Astrocyte of the hippocampus (primary cell): Measurements from ENCODE around the gene AKR1C4.
A peak's percentile ranks its signal among the peaks of the same experiment; 100 is the strongest.
"Not testable (repeated sequence)": the region's sequence is repeated elsewhere in the genome, so short reads cannot be mapped to it uniquely, and the experiment has no call there.

Experiments used
- DNase-seq: peaks from one replicate; pipeline ENCODE4 v3.0.0; 2011; ENCODE audit warnings: low read depth, low spot score

Gene AKR1C4

DNA sequence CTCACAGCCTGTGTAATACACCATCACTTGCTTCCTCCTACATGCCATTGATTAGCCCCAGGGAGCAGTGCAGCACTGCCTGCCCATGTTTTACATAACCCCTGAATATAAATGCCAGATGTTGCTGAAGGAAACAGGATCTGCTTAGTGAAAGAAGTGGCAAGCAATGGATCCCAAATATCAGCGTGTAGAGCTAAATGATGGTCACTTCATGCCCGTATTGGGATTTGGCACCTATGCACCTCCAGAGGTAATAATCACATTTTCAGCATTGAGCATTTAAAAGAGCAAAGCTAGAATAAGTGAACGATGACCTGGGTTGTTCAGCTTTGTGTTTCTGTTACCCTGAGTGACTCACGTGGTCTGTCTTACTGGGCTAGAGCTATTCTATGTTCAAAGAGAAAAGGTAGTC is at the start of gene AKR1C4:
TSS of gene AKR1C4 (plus strand) at position 136 of the 412 bp plus-strand sequence. CDS start at position 167, 31 bp downstream.
- DNase-seq: no peak

- no peak for DNase-seq
Measured at GRCh38 chr10:5146920-5147254, 49.8 kb upstream of the AKR1C4 start.

DNA sequence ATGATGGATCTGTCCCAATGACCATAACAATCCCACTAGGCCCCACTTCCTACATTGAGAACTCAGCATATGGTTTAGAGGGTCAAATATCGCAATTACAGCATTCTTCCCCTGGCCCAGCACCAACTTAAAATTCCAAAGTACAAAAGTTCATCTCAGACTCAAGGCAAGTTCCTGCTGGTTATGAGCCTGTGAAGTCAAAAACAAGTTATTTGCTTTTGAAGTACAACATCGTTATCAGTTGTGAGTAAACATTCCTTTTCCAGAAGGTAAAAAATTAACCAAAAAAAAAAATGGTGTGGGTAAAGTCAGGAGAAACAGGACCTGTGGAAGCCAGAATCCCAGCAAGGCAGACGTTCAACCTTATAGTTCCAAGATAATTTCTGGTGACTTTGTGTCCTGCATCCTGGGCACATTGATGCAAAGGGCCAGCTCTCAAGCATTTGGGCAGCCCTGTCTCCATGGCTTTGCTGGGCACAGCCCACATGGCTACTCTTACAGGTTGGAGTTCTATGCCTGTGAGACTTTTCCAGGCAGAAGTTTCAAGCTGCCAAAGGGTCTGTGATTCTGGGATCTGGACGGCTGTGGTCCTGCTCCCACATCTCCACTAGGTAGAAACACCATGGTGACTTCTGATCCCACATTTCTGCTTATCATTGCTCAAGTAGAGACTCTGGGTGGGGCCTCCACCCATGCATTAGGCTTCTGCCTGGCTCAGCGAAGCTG is 49.2 kb upstream of the AKR1C4 start:
- DNase-seq: no peak

GRCh38 chr10:5147981-5148677 is 48.5 kb upstream of the AKR1C4 start:
- no peak for DNase-seq

- DNase-seq: no peak
Measured at GRCh38 chr10:5148678-5149032, 48.0 kb upstream of the AKR1C4 start.

DNA sequence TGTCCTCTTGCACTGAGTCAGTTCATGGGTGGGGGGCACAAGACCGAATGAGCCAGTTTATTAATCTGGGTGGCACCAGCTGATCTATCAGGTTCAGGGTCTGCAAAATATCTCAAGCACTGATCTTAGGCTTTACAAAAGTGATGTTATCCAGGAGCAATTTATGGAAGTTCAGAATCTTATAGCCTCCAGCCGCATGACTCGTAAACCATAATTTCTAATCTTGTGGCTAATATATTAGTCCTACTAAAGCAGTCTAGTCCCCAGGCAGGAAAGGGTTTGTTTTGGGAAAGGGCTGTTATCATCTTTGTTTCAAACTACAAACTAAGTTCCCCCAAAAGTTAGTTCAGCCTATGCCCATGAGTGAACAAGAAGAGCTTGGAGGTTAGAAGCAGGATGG is 45.6 kb upstream of the AKR1C4 start:
- no peak for DNase-seq

DNA sequence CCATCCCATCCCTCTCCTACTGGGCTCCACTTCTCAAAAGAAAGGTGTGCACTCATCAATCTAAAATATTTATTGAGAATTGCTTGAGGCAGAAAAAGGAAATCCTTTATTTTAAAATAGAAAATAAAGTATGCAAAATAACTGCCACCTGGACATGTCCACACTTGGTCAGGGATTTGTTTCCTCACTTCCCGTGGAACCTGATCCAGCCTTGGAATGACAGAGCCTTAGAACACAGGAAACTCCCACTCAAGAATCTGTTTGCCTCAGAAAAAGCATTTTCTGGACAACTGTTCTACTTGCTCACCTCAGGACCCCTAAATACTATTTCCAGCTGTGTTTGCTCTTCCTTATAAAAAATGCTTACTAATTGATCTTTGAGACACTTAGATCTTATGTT is 40.7 kb upstream of the AKR1C4 start:
- DNase-seq: no peak

GRCh38 chr10:5157501-5157900 is 39.1 kb upstream of the AKR1C4 start:
- DNase-seq: no peak

GRCh38 chr10:5159126-5159525 is 37.5 kb upstream of the AKR1C4 start:
- no peak for DNase-seq

- DNase-seq: no peak
Measured at GRCh38 chr10:5163487-5163886, 33.1 kb upstream of the AKR1C4 start.

DNA sequence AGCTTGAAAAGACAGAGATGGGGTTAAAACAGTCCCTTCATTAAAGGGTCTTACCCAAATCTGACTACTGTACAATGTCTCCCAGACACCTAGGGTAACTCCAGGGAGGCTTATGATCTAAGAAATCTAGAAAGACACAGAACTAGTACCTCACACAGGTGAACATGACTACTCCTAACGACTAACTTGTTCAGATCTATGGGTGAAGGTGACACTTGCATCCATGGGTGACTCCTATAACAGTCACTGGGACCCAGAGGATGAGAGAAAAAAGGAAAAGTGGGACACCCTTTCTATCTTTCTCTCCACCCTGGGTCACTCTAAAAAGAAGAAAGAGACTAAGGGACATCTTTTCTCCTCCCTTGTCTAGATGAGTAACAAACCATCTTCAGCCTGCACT is 30.9 kb upstream of the AKR1C4 start:
- DNase-seq: peak; percentile 11

DNA sequence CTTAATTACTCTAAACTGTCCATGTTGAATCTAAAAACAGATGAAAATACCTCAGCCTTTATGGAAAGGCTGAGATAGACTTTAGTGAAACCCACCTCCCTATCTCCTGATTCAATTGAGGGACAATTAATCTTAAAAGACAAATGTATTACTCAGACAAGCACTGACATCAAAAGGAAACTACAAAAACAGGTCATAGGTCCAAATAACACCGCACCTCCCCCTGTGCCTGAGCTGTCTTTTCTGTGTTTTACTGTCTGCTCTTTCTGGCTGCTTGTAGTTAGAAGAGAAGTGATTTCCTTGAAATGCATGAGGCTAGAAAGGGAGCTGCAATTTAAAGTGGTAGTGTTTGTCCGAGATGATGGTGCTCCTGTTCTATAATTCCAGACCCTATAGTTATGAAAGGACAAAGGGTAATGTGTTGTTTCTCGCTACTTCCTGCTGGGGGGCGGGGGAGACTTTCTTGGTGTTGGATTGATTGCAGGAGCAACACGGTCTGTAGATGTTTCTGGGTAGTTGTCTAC is 27.7 kb upstream of the AKR1C4 start:
- DNase-seq: no peak

DNA sequence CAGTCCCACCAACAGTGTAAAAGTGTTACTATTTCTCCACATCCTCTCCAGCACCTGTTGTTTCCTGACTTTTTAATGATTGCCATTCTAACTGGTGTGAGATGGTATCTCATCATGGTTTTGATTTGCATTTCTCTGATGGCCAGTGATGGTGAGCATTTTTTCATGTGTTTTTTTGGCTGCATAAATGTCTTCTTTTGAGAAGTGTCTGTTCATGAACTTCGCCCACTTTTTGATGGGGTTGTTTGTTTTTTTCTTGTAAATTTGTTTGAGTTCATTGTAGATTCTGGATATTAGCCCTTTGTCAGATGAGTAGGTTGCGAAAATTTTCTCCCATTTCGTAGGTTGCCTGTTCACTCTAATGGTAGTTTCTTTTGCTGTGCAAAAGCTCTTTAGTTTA is 21.1 kb upstream of the AKR1C4 start:
- not testable (repeated sequence) for DNase-seq

DNA sequence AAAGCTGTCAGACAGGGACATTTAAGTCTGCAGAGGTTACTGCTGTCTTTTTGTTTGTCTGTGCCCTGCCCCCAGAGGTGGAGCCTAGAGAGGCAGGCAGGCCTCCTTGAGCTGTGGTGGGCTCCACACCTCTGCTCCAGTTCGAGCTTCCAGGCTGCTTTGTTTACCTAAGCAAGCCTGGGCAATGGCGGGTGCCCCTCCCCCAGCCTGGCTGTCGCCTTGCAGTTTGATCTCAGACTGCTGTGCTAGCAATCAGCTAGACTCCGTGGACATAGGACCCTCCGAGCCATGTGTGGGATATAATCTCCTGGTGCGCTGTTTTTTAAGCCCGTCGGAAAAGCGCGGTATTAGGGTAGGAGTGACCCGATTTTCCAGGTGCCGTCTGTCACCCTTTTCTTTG is 16.1 kb upstream of the AKR1C4 start:
- DNase-seq: not testable (repeated sequence)

DNA sequence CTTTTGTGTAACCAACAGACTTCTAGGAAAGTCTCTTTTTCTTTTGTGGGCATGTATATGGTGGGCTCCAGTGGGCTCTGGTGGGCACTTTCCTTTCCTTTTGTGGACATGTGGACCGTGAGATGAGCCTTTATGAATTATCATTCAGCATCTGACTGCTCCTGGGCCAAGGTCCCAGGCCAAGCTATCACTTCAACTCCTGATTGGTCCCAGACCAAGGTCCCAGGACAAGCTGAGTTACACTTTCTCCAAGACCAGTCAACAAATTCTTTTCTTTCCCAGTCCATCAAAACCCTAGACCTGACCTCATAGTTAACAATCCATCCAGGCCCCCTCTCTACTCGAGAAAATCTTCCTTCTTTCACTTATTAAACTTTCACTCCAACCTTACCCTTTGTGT is 12.7 kb upstream of the AKR1C4 start:
- no peak for DNase-seq

- DNase-seq: no peak
Measured at GRCh38 chr10:5184987-5185775, 11.5 kb upstream of the AKR1C4 start, which contains the start of gene AKR1C8. Gene AKR1C8, minus strand, starts transcription at chr10:5185150. Its CDS starts 46 bp downstream, at chr10:5185104.

DNA sequence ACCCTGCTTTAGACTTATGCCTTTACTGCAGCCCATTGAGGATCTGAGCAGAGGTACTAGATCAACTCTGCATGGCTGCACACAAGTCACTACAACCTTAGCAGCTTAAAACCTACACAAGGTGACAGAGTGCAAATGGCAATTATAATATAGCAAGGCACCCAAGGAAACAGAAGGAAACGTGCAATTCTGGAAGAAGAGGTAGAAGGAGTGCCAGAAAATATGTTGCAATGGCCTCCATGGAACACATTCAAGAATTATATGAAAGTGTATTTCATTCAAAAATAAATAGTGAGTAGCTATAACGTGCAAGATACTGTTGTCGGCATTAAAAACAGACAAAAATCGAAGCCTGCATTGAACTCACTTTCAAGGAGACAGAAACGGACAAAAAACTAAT is 8.8 kb upstream of the AKR1C4 start:
- no peak for DNase-seq

- no peak for DNase-seq
Measured at GRCh38 chr10:5188358-5188757, 8.3 kb upstream of the AKR1C4 start.

DNA sequence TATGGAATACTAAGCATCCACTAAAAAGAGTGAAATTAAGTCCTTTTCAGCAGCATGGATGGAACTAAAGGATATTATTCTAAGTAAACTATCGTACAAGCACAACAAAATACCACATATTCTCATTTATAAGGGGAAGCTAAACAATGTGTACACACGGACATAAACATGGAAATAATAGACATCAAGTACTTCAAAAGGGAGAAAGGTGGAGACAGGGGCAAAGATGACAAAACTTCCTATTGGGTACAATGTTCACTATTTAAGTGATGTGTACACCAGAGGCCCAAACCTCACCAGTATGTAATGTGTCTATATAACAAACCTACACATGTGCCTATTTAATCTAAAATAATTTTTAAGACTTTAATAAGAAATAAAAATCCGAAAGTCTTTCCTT is 2.2 kb upstream of the AKR1C4 start:
- DNase-seq: no peak

- DNase-seq: no peak
Measured at GRCh38 chr10:5195727-5196374, 786 bp upstream of the AKR1C4 start.

DNA sequence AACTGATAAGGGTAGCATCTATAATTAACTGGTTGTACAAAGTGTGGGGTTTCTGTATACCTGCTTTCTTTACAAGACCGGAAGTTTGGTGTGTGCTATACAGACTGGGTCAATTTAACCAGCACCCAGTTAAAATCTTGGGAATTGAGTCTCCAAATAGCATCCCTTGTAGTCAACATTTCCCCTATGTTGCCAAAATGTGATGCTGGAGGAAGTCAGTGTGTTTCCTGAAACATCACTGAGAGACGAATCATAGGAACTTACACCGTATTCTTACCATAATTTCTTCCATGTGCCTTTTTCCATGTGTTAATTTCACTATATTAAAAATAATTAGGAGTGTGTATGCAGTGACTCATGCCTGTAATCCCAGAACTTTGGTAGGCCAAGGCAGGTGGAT is 1.7 kb downstream of the AKR1C4 start:
- no peak for DNase-seq

- no peak for DNase-seq
Measured at GRCh38 chr10:5199398-5199797, 2.8 kb downstream of the AKR1C4 start.
